ENCODE measurements around the gene ULBP1. TPM values are rescaled to one million over a fixed set of nuclear protein-coding genes. Genes with fewer than 3 reads are reported as not detected.
"Not testable (repeated sequence)": the region's sequence is repeated elsewhere in the genome, so short reads cannot be mapped to it uniquely, and the experiment has no call there.

Gene ULBP1
- polyA plus RNA-seq, 2 donors = 0.04 to 0.31 TPM

- Histone ChIP-seq H3K4me3 (ENCODE audit: low read depth in 1 of 2, low read length in 2 of 2) (peak overlapping the region in 1 of 2 donors; percentile 42), H3K27ac (ENCODE audit: low read depth in 2 of 2, low read length in 1 of 2) (no peak overlapping the region), H3K36me3 (ENCODE audit: control insufficient read depth in 2 of 2, insufficient read depth in 2 of 2, low read length in 1 of 2) (no peaks in the 10 kb centered on the region), H3K9me3 (ENCODE audit: control insufficient read depth in 2 of 2, insufficient read depth in 1 of 2, low read depth in 1 of 2, low read length in 1 of 2) (peaks cover 0 to 3% of the 10 kb centered on the region in 2 donors), H3K4me1 (ENCODE audit: control insufficient read depth in 2 of 2, insufficient read depth in 2 of 2, low read length in 1 of 2) (peaks cover 8 to 15% of the 10 kb centered on the region in 2 donors), H3K27me3 (ENCODE audit: control insufficient read depth in 1 of 2, insufficient read depth in 2 of 2, low read length in 2 of 2) (peaks cover 0 to 14% of the 10 kb centered on the region in 2 donors)
- WGBS, 2 donors = 20 to 21% methylated on average over 31 to 37 of the region's 38 CpGs
Measured at GRCh38 chr6:149965194-149966020, 1.7 kb downstream of the ULBP1 start.

DNA sequence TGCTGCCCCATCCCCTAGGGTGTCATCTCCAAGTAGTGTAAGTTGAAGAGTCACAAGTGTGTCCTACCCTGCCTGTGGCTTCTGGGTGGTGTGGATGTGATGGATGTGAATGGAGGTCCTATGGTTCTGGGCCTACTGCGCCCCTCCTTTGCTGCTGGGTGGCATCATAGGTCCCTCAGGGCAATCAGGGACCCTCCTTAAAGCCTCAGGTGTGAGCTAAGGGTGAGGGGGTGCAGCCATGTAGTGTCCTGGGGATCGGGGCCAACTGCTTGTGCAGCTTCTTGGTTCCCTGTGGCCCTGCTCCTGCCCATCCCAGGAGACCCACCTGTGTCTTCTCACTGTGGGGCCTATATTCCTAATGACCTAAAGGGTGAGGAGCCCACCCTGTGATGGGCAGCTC, 2.6 kb downstream of the ULBP1 start:
- H3K4me3 ChIP-seq (ENCODE audit: low read depth in 1 of 2, low read length in 2 of 2); H3K9me3 ChIP-seq (ENCODE audit: control insufficient read depth in 2 of 2, insufficient read depth in 1 of 2, low read depth in 1 of 2, low read length in 1 of 2); H3K36me3 ChIP-seq (ENCODE audit: control insufficient read depth in 2 of 2, insufficient read depth in 2 of 2, low read length in 1 of 2); H3K27ac ChIP-seq (ENCODE audit: low read depth in 2 of 2, low read length in 1 of 2): not testable (repeated sequence)
- H3K27me3 ChIP-seq (ENCODE audit: control insufficient read depth in 1 of 2, insufficient read depth in 2 of 2, low read length in 2 of 2) = peaks cover 0 to 11% of the 10 kb centered on the region in 2 donors
- peaks cover 8 to 15% of the 10 kb centered on the region in 2 donors for H3K4me1 ChIP-seq (ENCODE audit: control insufficient read depth in 2 of 2, insufficient read depth in 2 of 2, low read length in 1 of 2)
- 95% methylated on average over 2 of the region's 2 CpGs for WGBS, 2 donors

- Histone ChIP-seq H3K36me3 (ENCODE audit: control insufficient read depth in 2 of 2, insufficient read depth in 2 of 2, low read length in 1 of 2) (no peaks in the 10 kb centered on the region), H3K4me1 (ENCODE audit: control insufficient read depth in 2 of 2, insufficient read depth in 2 of 2, low read length in 1 of 2) (peaks cover 8 to 15% of the 10 kb centered on the region in 2 donors), H3K9me3 (ENCODE audit: control insufficient read depth in 2 of 2, insufficient read depth in 1 of 2, low read depth in 1 of 2, low read length in 1 of 2) (peaks cover 0 to 3% of the 10 kb centered on the region in 2 donors), H3K4me3 (ENCODE audit: low read depth in 1 of 2, low read length in 2 of 2) (no peak overlapping the region), H3K27ac (ENCODE audit: low read depth in 2 of 2, low read length in 1 of 2) (no peak overlapping the region), H3K27me3 (ENCODE audit: control insufficient read depth in 1 of 2, insufficient read depth in 2 of 2, low read length in 2 of 2) (peaks cover 0 to 9% of the 10 kb centered on the region in 2 donors)
- WGBS, 2 donors = 81 to 94% methylated on average over 4 of the region's 4 CpGs
Measured at GRCh38 chr6:149967591-149967990, 3.8 kb downstream of the ULBP1 start.

DNA sequence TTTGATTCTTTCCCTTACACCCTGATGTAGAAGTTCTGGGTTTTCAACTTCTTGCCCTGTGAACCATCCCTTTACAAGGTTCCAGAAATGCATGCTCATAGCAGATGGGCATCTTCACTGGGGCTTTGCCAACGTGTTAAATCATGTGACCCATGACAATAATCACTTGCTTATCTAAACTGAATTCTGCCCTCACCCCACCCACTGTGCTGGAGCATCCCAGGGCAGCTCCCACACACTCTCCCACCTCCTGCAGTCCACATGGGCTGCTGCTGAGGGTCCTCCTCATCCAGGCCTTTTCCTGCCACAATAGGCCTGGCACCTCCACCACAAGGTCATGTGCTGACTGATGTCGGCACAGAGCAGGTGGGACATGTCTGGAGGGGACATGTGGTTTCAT, 4.3 kb downstream of the ULBP1 start:
- not testable (repeated sequence) for H3K36me3 ChIP-seq (ENCODE audit: control insufficient read depth in 2 of 2, insufficient read depth in 2 of 2, low read length in 1 of 2); H3K27me3 ChIP-seq (ENCODE audit: control insufficient read depth in 1 of 2, insufficient read depth in 2 of 2, low read length in 2 of 2); H3K4me3 ChIP-seq (ENCODE audit: low read depth in 1 of 2, low read length in 2 of 2); H3K27ac ChIP-seq (ENCODE audit: low read depth in 2 of 2, low read length in 1 of 2); H3K9me3 ChIP-seq (ENCODE audit: control insufficient read depth in 2 of 2, insufficient read depth in 1 of 2, low read depth in 1 of 2, low read length in 1 of 2)
- WGBS, 2 donors = 61 to 64% methylated on average over 2 of the region's 2 CpGs
- H3K4me1 ChIP-seq (ENCODE audit: control insufficient read depth in 2 of 2, insufficient read depth in 2 of 2, low read length in 1 of 2) = peaks cover 8 to 12% of the 10 kb centered on the region in 2 donors

DNA sequence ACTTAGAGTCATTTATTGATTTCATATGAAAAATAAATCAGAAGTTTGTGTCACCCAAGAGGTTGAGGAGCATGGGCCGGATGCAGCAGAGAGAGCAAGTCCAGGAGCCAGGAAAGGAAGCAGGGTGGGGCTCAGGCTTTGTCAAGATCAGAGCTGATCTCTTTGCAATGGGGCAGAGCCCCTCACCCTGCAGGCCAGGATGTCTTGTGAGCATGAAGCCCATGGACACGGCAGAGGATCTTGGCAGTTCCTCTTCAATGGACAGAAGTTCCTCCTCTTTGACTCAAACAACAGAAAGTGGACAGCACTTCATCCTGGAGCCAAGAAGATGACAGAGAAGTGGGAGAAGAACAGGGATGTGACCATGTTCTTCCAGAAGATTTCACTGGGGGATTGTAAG, 5.2 kb downstream of the ULBP1 start:
- not testable (repeated sequence) for H3K9me3 ChIP-seq (ENCODE audit: control insufficient read depth in 2 of 2, insufficient read depth in 1 of 2, low read depth in 1 of 2, low read length in 1 of 2); H3K27me3 ChIP-seq (ENCODE audit: control insufficient read depth in 1 of 2, insufficient read depth in 2 of 2, low read length in 2 of 2); H3K27ac ChIP-seq (ENCODE audit: low read depth in 2 of 2, low read length in 1 of 2); H3K36me3 ChIP-seq (ENCODE audit: control insufficient read depth in 2 of 2, insufficient read depth in 2 of 2, low read length in 1 of 2); H3K4me3 ChIP-seq (ENCODE audit: low read depth in 1 of 2, low read length in 2 of 2)
- 79 to 87% methylated on average over 2 of the region's 2 CpGs for WGBS, 2 donors
- peaks cover 7 to 10% of the 10 kb centered on the region in 2 donors for H3K4me1 ChIP-seq (ENCODE audit: control insufficient read depth in 2 of 2, insufficient read depth in 2 of 2, low read length in 1 of 2)

DNA sequence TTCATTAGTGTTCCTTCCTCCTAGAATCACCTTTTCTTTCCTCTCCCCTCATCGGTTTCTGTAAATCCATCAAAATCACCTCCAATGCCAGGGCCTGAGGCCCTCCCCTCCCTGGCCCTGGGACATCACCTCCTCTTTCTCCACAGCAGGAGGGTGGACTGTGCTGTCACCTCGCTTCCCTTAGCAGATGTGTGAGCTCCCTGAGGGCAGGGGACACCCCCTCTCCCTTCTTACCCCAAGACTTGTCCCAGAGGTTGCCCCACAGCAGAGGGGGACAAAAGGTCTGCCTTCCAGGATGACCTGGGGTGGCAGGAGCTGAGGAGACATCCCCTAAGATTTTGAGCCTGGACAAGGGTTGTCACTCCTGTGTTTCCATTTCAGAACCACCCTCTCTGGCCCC, 5.9 kb downstream of the ULBP1 start:
- peaks cover 0 to 2% of the 10 kb centered on the region in 2 donors for H3K27me3 ChIP-seq (ENCODE audit: control insufficient read depth in 1 of 2, insufficient read depth in 2 of 2, low read length in 2 of 2)
- peaks cover 2 to 3% of the 10 kb centered on the region in 2 donors for H3K4me1 ChIP-seq (ENCODE audit: control insufficient read depth in 2 of 2, insufficient read depth in 2 of 2, low read length in 1 of 2)
- WGBS, 2 donors = 72 to 73% methylated on average over 2 of the region's 2 CpGs
- H3K9me3 ChIP-seq (ENCODE audit: control insufficient read depth in 2 of 2, insufficient read depth in 1 of 2, low read depth in 1 of 2, low read length in 1 of 2) = no peaks in the 10 kb centered on the region
- H3K4me3 ChIP-seq (ENCODE audit: low read depth in 1 of 2, low read length in 2 of 2) = no peak overlapping the region
- H3K27ac ChIP-seq (ENCODE audit: low read depth in 2 of 2, low read length in 1 of 2) = no peak overlapping the region
- H3K36me3 ChIP-seq (ENCODE audit: control insufficient read depth in 2 of 2, insufficient read depth in 2 of 2, low read length in 1 of 2) = no peaks in the 10 kb centered on the region

GRCh38 chr6:149974394-149974793, 10.7 kb downstream of the ULBP1 start:
- H3K9me3 ChIP-seq (ENCODE audit: control insufficient read depth in 2 of 2, insufficient read depth in 1 of 2, low read depth in 1 of 2, low read length in 1 of 2); H3K27me3 ChIP-seq (ENCODE audit: control insufficient read depth in 1 of 2, insufficient read depth in 2 of 2, low read length in 2 of 2); H3K4me3 ChIP-seq (ENCODE audit: low read depth in 1 of 2, low read length in 2 of 2); H3K4me1 ChIP-seq (ENCODE audit: control insufficient read depth in 2 of 2, insufficient read depth in 2 of 2, low read length in 1 of 2); H3K27ac ChIP-seq (ENCODE audit: low read depth in 2 of 2, low read length in 1 of 2); H3K36me3 ChIP-seq (ENCODE audit: control insufficient read depth in 2 of 2, insufficient read depth in 2 of 2, low read length in 1 of 2): not testable (repeated sequence)
- 57 to 69% methylated on average over 6 of the region's 6 CpGs for WGBS, 2 donors

DNA sequence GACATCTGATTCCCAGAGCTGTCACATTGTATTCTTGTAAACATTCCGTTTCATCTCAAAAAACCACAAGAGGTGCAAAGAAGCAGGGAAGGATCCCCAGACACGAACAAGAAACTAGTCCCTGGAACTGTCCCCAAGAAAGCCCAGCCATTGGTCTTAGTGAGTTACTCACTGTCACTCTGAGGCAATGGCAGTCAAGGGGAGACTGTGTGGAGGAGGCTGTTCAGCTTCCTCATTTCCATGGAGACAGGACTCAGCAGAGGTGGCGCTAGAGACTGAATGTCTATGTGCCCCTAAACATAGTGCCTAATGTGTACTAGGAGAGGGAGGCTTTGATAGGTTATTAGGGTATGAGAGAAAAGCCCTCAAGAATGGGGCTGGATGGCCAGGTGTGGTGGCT, 11.1 kb downstream of the ULBP1 start:
- H3K9me3 ChIP-seq (ENCODE audit: control insufficient read depth in 2 of 2, insufficient read depth in 1 of 2, low read depth in 1 of 2, low read length in 1 of 2) = no peaks in the 10 kb centered on the region
- H3K27ac ChIP-seq (ENCODE audit: low read depth in 2 of 2, low read length in 1 of 2) = no peak overlapping the region
- 35 to 52% methylated on average over 3 of the region's 3 CpGs for WGBS, 2 donors
- no peaks in the 10 kb centered on the region for H3K27me3 ChIP-seq (ENCODE audit: control insufficient read depth in 1 of 2, insufficient read depth in 2 of 2, low read length in 2 of 2)
- H3K36me3 ChIP-seq (ENCODE audit: control insufficient read depth in 2 of 2, insufficient read depth in 2 of 2, low read length in 1 of 2) = no peaks in the 10 kb centered on the region
- H3K4me3 ChIP-seq (ENCODE audit: low read depth in 1 of 2, low read length in 2 of 2) = no peak overlapping the region
- H3K4me1 ChIP-seq (ENCODE audit: control insufficient read depth in 2 of 2, insufficient read depth in 2 of 2, low read length in 1 of 2) = no peaks in the 10 kb centered on the region

- H3K4me3 ChIP-seq (ENCODE audit: low read depth in 1 of 2, low read length in 2 of 2) = no peak overlapping the region
- H3K27me3 ChIP-seq (ENCODE audit: control insufficient read depth in 1 of 2, insufficient read depth in 2 of 2, low read length in 2 of 2) = no peaks in the 10 kb centered on the region
- H3K27ac ChIP-seq (ENCODE audit: low read depth in 2 of 2, low read length in 1 of 2) = no peak overlapping the region
- no peaks in the 10 kb centered on the region for H3K4me1 ChIP-seq (ENCODE audit: control insufficient read depth in 2 of 2, insufficient read depth in 2 of 2, low read length in 1 of 2)
- H3K36me3 ChIP-seq (ENCODE audit: control insufficient read depth in 2 of 2, insufficient read depth in 2 of 2, low read length in 1 of 2) = no peaks in the 10 kb centered on the region
- H3K9me3 ChIP-seq (ENCODE audit: control insufficient read depth in 2 of 2, insufficient read depth in 1 of 2, low read depth in 1 of 2, low read length in 1 of 2) = no peaks in the 10 kb centered on the region
Measured at GRCh38 chr6:149975400-149975799, 11.7 kb downstream of the ULBP1 start.

DNA sequence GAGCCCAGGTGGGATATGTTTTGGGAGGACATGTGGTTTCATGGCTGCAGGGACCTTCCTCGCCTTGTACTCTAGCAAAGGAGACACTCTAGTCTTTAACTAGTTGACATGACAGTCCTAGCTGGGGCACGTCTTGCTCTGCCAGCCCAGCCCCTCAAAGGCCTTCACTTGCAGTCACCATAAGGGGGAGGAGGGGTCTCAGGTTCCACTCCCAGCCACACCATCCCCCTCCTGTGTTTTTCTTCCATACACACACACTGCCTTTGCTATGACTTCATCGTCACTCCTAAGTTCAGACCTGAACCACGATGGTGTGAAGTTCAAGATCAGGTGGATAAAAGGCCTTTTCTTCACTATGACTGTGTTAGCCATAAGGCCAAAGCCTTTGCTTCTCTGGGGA, 13.5 kb downstream of the ULBP1 start:
- H3K4me1 ChIP-seq (ENCODE audit: control insufficient read depth in 2 of 2, insufficient read depth in 2 of 2, low read length in 1 of 2) = no peaks in the 10 kb centered on the region
- no peak overlapping the region for H3K4me3 ChIP-seq (ENCODE audit: low read depth in 1 of 2, low read length in 2 of 2)
- H3K36me3 ChIP-seq (ENCODE audit: control insufficient read depth in 2 of 2, insufficient read depth in 2 of 2, low read length in 1 of 2) = no peaks in the 10 kb centered on the region
- WGBS, 2 donors = 57 to 77% methylated on average over 4 of the region's 4 CpGs
- no peaks in the 10 kb centered on the region for H3K9me3 ChIP-seq (ENCODE audit: control insufficient read depth in 2 of 2, insufficient read depth in 1 of 2, low read depth in 1 of 2, low read length in 1 of 2)
- peaks cover 0 to 4% of the 10 kb centered on the region in 2 donors for H3K27me3 ChIP-seq (ENCODE audit: control insufficient read depth in 1 of 2, insufficient read depth in 2 of 2, low read length in 2 of 2)
- no peak overlapping the region for H3K27ac ChIP-seq (ENCODE audit: low read depth in 2 of 2, low read length in 1 of 2)

Data from esophagus (tissue), 2 donors.